DND-41 (cell line): ENCODE measurements around the gene PARD6G.

Experiments
- CTCF ChIP-seq: IDR thresholded peaks from 2 replicates; pipeline ENCODE4 v1.5.1; 2012; ENCODE audit warnings: borderline replicate concordance, low read length, moderate library complexity, mild to moderate bottlenecking; ENCODE audit not compliant: poor library complexity, severe bottlenecking; ENCODE audit errors: extremely low read depth
- EZH2 ChIP-seq: IDR thresholded peaks from 3 replicates; pipeline ENCODE4 v1.6.1; 2012; ENCODE audit warnings: borderline replicate concordance, low read depth, mild to moderate bottlenecking, moderate library complexity, low read length, inconsistent platforms; ENCODE audit not compliant: severe bottlenecking

DNA sequence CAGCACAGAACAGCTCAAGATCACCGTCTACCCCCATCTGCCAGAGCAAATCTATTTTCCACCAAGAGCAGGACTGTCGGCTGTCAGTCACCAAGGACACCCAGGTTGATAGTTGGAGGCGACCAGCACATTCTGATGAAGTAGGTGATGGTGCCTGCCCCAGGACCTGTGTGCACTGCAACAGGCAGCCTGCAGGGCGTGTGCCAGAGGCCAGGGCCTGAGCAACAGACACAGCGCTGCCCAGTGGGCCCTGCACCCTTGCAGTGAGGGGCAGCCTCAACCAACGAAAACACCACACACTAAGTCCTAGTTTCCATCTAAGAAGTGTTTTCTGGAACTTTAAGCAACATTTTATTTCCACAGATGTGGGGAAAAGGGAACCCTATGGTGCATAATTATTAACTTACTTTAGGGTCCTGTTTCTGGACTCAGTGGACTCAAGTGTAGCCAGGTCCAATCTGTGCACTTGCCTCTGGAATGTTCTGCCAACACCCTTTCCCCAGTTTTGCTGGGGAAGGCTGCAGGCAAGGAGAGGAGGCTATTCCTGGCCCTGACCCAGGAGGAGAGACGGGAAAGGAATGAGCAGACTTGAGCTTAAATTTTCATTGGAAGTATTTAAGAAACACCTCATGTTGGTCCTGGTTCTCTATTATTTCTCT is 76.8 kb downstream of the PARD6G start:
- no peak for TF ChIP-seq CTCF
- TF ChIP-seq EZH2: no peak
